Measurements from ENCODE around the gene ZNF213. TPM values are rescaled to one million over a fixed set of nuclear protein-coding genes. Genes with fewer than 3 reads are reported as not detected.

ZNF213 gene
- total and polyA plus RNA-seq, 2 experiments from 2014 or later = 3.4 to 4.0 TPM

DNA sequence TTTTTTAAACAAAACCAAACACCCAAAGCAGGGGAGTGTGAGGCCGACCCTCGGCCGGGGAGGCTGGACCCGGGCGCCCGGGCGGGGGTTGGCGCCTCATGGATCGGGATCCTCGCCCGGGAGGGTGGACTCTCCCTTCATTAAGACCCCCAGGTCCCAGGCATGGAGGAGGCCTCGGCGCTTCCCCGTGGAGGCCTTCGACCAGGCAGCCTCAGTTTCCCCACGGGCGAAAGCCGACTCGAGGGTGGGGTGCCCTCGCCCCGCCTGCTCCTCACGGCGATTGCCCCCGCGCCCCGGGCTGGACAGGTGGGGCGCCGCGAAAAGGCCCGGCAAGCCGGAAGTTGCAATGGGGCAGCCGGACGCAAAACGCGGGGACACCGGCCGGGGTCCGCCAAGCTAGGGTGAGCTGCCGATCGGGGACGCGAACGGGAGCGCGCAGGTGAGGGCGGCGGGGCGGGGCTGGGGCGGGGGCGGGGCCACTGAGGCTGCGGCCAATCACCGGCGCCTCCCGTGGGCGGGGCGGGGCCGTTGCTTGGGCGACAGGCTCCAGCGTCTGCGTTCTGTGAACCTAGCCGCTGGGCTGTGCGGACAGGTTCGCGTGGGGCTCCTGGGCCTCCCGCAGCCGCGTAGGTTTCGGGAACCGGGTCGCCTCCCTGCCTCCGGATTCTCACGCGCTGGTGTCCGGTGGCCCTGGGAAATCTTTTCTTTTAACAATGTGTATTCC, 28.5 kb upstream of the ZNF213 start:
- peak overlapping the region; percentile 73 for H3K27ac ChIP-seq
- H2AFZ ChIP-seq = peak overlapping the region; percentile 95
- H3K9me2 ChIP-seq (replicated peaks; ENCODE audit: insufficient read depth) = no peaks in the 10 kb centered on the region
- DNase-seq (ENCODE audit: low spot score) = peak; percentile 96
- WGBS (ENCODE audit: low lambda C conversion rate, missing lambda C conversion rate) = 2% methylated on average over 59 of the region's 74 CpGs
- no peaks in the 10 kb centered on the region for H3K36me3 ChIP-seq (replicated peaks; ENCODE audit: insufficient read depth, low read depth)
- no peaks in the 10 kb centered on the region for H3K4me1 ChIP-seq (ENCODE audit: insufficient read depth)
- no peaks in the 10 kb centered on the region for H4K20me1 ChIP-seq (ENCODE audit: insufficient read depth, poor library complexity, severe bottlenecking)
- H3K4me2 ChIP-seq = peak overlapping the region; percentile 92
- H3K9me3 ChIP-seq (ENCODE audit: low read depth) = no peaks in the 10 kb centered on the region
- TF ChIP-seq EZH2 (IDR thresholded peaks at IDR 0.05; ENCODE audit: borderline replicate concordance) (no peak), EZH2phosphoT487 (IDR thresholded peaks at IDR 0.05; ENCODE audit: low read depth, severe bottlenecking, unreplicated experiment) (no peak)
- TF ChIP-seq, protein P1, sequence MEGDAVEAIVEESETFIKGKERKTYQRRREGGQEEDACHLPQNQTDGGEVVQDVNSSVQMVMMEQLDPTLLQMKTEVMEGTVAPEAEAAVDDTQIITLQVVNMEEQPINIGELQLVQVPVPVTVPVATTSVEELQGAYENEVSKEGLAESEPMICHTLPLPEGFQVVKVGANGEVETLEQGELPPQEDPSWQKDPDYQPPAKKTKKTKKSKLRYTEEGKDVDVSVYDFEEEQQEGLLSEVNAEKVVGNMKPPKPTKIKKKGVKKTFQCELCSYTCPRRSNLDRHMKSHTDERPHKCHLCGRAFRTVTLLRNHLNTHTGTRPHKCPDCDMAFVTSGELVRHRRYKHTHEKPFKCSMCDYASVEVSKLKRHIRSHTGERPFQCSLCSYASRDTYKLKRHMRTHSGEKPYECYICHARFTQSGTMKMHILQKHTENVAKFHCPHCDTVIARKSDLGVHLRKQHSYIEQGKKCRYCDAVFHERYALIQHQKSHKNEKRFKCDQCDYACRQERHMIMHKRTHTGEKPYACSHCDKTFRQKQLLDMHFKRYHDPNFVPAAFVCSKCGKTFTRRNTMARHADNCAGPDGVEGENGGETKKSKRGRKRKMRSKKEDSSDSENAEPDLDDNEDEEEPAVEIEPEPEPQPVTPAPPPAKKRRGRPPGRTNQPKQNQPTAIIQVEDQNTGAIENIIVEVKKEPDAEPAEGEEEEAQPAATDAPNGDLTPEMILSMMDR (IDR thresholded peaks at IDR 0.05; ENCODE audit: poor library complexity) = no peak
- peak overlapping the region; percentile 46 for H3K4me3 ChIP-seq
- no peaks in the 10 kb centered on the region for H3K27me3 ChIP-seq
- H3K79me2 ChIP-seq = no peaks in the 10 kb centered on the region

GRCh38 chr16:3112058-3112880, 22.6 kb upstream of the ZNF213 start, which contains the start of gene ZNF205:
Gene ZNF205 (plus strand): TSS chr16:3112586. CDS start chr16:3113431, 845 bp downstream.
- 12% methylated on average over 17 of the region's 23 CpGs for WGBS (ENCODE audit: low lambda C conversion rate, missing lambda C conversion rate)

GRCh38 chr16:3112881-3113574, 21.8 kb upstream of the ZNF213 start:
- peak overlapping the region; percentile 94 for H3K4me3 ChIP-seq
- TF ChIP-seq, protein P1 (IDR thresholded peaks at IDR 0.05; ENCODE audit: poor library complexity) = no peak
- no peak for TF ChIP-seq EZH2phosphoT487 (IDR thresholded peaks at IDR 0.05; ENCODE audit: low read depth, severe bottlenecking, unreplicated experiment)
- TF ChIP-seq EZH2 (IDR thresholded peaks at IDR 0.05; ENCODE audit: borderline replicate concordance) = no peak
- peak overlapping the region; percentile 88 for H2AFZ ChIP-seq
- WGBS (ENCODE audit: low lambda C conversion rate, missing lambda C conversion rate) = 38% methylated on average over 19 of the region's 19 CpGs
- no peaks in the 10 kb centered on the region for H3K9me3 ChIP-seq (ENCODE audit: low read depth)
- H4K20me1 ChIP-seq (ENCODE audit: insufficient read depth, poor library complexity, severe bottlenecking) = no peaks in the 10 kb centered on the region
- peak overlapping the region; percentile 61 for H3K27ac ChIP-seq
- H3K9me2 ChIP-seq (replicated peaks; ENCODE audit: insufficient read depth) = no peaks in the 10 kb centered on the region
- no peaks in the 10 kb centered on the region for H3K27me3 ChIP-seq
- H3K36me3 ChIP-seq (replicated peaks; ENCODE audit: insufficient read depth, low read depth) = no peaks in the 10 kb centered on the region
- H3K4me2 ChIP-seq = peak overlapping the region; percentile 94
- H3K79me2 ChIP-seq = peaks cover 25% of the 10 kb centered on the region
- peaks cover 10% of the 10 kb centered on the region for H3K4me1 ChIP-seq (ENCODE audit: insufficient read depth)
- no peak for DNase-seq (ENCODE audit: low spot score)

More at GRCh38 chr16:3112058-3112880, 22.6 kb upstream of the ZNF213 start, which contains the start of gene ZNF205:
- no peaks in the 10 kb centered on the region for H3K9me3 ChIP-seq (ENCODE audit: low read depth)
- peak within 1 kb of the TSS; percentile 61 for H3K27ac ChIP-seq
- peak within 1 kb of the TSS; percentile 88 for H2AFZ ChIP-seq
- no peaks in the 10 kb centered on the region for H4K20me1 ChIP-seq (ENCODE audit: insufficient read depth, poor library complexity, severe bottlenecking)
- peak within 1 kb of the TSS; percentile 94 for H3K4me3 ChIP-seq
- H3K4me1 ChIP-seq (ENCODE audit: insufficient read depth) = peaks cover 10% of the 10 kb centered on the region
- peak within 1 kb of the TSS; percentile 94 for H3K4me2 ChIP-seq
- no peaks in the 10 kb centered on the region for H3K27me3 ChIP-seq
- H3K9me2 ChIP-seq (replicated peaks; ENCODE audit: insufficient read depth) = no peaks in the 10 kb centered on the region
- peaks cover 25% of the 10 kb centered on the region for H3K79me2 ChIP-seq
- TF ChIP-seq EZH2phosphoT487 (IDR thresholded peaks at IDR 0.05; ENCODE audit: low read depth, severe bottlenecking, unreplicated experiment) = no peak
- TF ChIP-seq, protein P1 (IDR thresholded peaks at IDR 0.05; ENCODE audit: poor library complexity) = no peak
- TF ChIP-seq EZH2 (IDR thresholded peaks at IDR 0.05; ENCODE audit: borderline replicate concordance) = no peak
- no peaks in the 10 kb centered on the region for H3K36me3 ChIP-seq (replicated peaks; ENCODE audit: insufficient read depth, low read depth)
- DNase-seq (ENCODE audit: low spot score) = peak; percentile 89
